Prostate gland (tissue), 2 donors: ENCODE results near the gene TUT7.

Experiments used
- CTCF ChIP-seq, 4 experiments: fragments of 200-600 bp in 2 of 4; fragments of 450-650 bp in 2 of 4; sonication (generic) in 2 of 4; IDR thresholded peaks; 1 replicate in 3 of 4; 2 replicates in 1 of 4; pipeline ENCODE4 v1.5.1; 2016 to 2019; ENCODE audit warnings: antibody characterized with exemption in 4 of 4, mild to moderate bottlenecking in 2 of 4, moderate library complexity in 2 of 4
- POLR2A ChIP-seq: fragments of 450-650 bp; IDR thresholded peaks from one replicate; pipeline ENCODE4 v1.6.1; 2016; ENCODE audit warnings: antibody characterized with exemption, mild to moderate bottlenecking
- POLR2AphosphoS5 ChIP-seq: sonication (generic); formaldehyde crosslinking; IDR thresholded peaks from one replicate; pipeline ENCODE4 v1.6.1; 2017; ENCODE audit warnings: antibody characterized with exemption

DNA sequence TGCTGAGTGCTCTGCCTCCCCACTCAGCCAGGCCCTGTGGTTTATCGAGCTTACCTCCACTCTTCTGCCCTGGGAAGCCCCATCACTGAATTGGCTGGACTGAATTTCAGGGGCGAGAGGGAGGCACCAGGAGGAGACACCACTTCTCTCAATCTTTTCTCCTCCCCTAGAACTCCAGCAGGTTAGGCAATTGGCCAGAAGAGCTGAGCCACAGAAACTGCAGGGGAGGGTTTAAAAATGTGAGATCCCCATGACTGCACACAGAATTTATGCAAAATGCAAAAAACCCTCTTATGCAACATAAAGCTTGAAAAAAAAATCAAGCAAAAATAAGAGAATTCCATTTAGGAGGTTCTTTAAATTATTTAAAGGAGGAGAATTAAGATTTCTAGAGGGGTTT lies 29.9 kb downstream of the TUT7 start:
- no peak for TF ChIP-seq CTCF (IDR thresholded peaks at IDR 0.05)
- no peak for TF ChIP-seq POLR2AphosphoS5
- no peak for TF ChIP-seq POLR2A
